Activated T-helper 9 cell treated with anti-CD3 and anti-CD28 coated beads, Interleukin-2, amount 50 U/mL, for 16 hours (primary cell): Measurements from ENCODE around the gene GRB2.
"Not testable (repeated sequence)": the region's sequence is repeated elsewhere in the genome, so short reads cannot be mapped to it uniquely, and the experiment has no call there.

Experiments
- DNase-seq: peaks from one replicate; pipeline ENCODE4 v3.0.0-alpha.2; 2020; ENCODE audit warnings: low read depth

The GRB2 gene

DNA sequence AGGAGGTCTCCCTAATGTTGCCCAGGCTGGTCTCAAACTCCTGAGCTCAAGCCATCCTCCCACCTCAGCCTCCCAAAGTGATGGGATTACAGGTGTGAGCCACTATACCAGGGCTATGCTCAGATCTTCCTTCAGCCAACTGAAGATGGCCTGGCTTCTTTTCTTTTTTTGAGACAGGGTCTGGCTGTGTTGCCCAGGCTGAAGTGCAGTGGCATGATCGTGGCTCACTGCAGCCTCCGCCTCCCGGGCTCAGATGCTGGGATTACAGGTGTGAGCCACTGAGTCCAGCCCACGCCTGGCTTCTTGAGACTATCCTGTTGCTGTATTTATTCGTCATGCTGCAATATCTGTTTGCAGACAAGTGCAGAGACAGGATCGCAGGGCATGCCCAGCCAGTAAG is 120.4 kb downstream of the GRB2 start:
- DNase-seq, result no peak

DNA sequence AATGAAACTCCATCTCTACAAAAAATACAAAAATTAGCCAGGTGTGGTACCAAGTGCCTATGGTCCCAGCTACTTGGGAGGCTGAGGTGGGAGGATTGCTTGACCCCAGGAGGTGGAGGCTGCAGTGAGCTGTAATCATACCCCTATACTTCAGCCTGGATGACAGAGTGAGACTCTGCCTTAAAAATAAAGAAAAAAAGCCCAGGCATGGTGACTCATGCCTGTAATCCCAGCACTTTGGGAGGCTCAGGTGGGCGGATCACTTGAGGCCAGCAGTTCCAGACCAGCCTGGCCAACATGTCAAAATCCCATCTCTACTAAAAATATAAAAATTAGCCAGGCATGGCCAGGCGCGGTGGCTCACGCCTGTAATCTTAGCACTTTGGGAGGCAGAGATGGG is 125.3 kb downstream of the GRB2 start:
- not testable (repeated sequence) for DNase-seq

DNA sequence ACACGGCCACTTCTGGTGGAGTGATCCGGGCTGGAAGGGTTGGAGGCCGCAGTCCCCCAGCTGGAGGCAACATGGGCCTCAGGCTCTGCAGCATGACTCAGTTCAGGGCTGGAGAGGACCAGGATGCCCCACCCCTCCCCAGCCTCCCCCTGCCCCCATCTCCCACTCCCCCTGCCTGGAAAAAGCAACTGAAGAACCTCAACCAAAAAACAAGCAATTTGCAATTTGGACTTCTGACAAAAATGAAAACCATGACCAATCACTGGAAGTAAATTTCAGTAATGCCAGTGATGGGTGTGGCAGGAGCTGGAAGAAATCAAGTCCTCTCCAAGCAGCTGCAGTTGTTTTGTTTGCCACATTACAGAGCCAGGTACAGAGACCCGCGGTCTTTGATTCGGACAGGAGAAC is 127.8 kb downstream of the GRB2 start:
- DNase-seq, result no peak

DNA sequence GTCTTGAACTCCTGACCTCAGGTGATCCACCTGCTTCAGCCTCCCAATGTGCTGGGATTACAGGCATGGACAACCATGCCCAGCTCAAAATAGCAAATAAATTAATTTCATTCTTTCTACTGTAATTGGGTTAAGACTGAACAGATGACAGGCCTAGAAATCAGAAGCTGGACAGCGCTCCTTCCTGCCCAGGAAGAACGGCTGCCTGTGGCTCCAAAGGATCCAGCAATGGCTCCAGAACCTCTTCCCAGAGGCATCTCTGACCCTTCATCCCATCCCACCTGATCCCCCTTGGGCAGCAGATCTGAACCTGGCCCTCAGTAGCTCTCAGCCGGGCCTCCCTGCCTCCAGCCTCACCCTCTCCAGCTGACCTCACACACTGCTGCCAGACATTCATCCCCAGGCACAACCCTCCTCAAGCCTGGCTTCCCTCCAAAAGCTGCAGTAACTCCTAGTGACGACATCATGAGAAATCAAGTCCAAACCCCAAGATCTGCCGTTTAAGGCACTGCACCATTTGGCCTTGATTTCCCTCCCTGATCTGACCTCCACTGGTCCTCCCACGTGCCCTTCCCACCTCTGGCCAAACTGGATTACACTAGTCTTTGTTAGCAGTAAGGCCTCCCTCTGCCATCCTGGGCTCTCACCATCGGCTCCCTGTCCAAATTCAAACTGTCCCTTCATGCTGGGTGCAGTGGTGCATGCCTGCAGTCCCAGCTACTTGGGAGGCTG is 131.3 kb downstream of the GRB2 start:
- no peak for DNase-seq

DNA sequence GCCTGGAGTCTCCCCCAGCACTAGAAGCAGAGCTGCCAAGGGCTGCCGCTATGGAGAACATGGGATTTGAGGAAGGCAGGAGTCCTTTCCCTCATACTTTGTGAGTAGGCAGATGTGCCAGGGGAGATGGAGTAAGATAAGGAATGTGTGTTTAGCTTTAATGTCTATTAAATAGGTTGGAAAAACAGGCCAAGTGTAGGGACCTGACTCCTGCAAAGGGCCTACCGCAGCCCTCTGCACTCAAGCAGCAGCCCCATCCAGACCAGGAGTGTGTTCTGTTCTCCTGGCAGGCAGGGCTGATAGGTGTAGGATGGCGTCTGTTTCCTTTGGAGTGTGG is 132.7 kb downstream of the GRB2 start:
- DNase-seq, result no peak

DNA sequence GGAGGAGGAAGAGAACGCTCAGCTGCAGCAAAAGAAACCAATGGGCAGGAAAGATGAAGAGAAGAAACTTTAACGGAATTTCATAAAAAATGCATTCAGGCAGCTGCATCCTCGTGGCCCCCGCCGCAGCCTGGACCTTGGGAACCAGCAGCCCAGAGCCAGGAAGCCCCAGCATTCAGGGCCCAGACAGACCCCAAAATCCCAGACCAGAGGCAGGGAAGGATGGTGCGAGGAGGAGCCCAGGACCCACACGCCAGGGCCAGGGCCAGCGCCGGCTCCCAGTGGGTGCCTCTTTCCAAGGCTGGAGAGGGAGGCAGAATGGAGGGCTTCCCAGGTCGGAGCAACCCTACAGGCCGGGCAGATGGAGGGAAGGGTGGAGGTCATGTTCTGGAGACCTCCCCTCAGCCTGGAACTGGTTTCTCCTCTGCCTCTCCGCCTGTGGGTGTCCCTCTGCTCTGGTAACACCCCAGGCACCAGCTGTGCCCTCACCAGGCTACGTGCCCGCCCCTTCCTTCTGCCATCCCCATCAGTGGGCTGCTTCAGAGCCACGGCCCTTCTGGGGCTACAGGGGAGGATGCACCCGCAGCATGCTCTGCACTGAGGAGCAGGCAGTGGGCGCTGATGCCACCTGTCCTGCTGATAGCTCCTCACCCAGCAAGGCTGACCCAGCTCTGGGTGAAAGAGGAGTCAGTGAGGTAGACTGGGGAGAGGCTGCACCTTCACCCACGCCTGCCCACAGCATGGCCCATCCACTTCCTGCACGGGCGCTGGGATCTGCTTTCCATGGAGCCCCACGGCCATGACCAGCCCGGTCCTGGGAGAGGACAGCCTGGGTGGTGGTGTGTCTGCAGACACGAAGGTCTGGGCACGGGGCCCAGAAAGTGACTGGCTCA is 133.3 kb downstream of the GRB2 start:
- no peak for DNase-seq

DNA sequence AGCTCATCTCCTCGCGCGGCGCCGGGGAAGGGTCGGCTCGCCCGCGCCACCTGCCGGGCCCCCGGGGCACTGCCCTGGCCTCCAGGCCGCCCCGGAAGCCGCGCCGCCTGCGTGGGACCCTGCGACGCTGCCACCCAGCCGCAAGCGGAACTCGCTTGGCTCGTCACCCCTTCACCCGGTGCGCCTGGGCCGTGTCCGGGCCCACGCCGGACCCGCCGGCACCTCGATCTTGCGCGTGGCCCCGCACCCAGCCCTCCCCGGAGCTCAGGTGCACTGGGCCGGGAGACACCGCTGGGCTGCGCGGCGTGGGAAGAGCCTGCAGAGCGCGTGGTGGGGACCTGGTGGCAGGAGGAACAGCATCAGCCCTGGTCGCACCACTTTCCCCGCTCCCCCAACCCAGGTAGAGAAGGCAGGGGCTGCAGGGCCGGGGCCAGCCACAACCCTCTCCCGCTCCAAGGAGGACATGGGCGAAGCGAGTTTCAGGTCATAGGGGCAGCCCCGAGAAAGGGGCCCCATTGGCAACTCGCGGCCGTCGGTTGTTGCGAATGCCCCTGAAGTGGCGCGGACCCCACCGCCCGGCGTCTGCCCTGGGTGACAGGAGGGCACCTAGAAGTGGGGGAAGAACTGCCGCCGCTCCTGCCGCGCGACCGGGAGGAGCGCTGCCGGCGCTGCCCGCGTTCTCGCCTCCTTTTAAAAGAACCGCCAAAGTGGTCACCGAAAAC is 134.1 kb downstream of the GRB2 start:
- DNase-seq, result peak; percentile 85

DNA sequence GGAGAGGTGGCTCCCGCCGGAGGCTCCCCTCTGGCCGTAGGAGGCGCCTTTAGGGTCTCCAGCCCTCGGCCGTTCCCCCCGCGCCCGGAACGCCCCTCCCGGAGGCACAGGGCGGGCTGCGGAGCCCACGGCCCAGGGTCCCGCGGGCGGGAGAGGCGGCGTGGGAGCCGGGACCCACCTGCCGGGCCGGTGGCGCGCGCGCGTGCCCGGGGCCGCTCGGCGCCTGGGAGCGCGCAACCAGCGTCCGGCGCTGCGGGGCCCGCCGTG is 134.6 kb downstream of the GRB2 start, which contains the start of gene MIF4GD:
Gene MIF4GD, minus strand, starts transcription at position 266 of the 267 bp plus-strand sequence. CDS start 1,036 bp downstream, outside the sequence.
- DNase-seq, result no peak

DNA sequence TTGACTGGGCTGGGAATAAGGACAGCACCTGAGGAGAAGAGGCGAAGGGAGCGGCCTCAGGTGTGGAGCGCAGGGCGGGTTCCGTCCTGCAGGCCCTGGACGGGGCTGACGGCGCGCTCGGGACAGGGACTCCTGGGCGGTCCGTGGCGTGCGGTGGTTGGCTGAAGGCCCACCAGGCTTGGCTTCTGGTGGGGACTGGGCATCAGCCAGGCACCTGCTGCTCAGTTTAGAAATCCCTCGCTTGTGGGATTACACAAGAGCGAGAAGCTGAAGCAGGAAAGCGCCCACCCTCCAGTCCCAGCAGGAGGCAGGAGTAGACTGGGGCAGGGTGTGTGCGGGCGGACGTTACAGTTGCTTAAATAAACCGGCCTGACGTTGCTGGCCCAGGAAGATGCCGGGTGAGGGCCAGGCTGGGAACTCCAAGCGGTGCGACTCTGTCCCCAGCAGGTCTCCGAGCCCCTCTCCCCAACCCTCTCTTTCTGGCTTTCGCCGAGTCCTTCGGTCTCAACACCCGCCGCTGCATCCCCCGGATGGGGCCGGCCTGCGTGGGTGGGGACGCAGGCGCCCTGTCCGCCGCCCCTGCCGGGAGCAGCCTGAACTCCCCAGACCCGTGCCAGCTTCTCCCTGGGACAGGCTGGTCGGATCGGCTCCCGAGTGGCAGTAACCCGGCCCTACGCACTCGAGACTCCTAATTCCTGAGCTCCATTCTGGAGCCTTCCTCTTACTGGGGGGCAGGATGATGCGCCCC is 135.1 kb downstream of the GRB2 start:
- DNase-seq, result peak; percentile 36

DNA sequence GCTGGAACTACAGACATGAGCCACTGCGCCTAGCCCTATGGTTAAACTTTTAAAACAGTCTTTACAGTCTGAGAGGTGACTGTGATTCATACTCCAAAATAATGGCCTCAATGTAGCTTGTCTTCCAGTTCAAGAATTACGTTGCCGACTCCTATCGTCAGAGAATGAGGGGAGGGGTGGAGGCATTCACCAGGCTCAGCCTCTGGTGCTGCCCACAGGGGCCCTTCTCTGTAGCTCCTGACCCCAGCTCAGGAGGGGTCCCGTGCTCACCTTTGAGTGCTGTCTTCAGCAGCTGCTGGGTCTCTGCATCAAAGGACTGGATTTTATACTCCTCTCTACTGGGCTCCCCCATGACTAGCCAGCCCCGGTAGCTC is 135.6 kb downstream of the GRB2 start:
- no peak for DNase-seq
